Mesothelial cell of epicardium (in vitro differentiated cells): ENCODE results near the gene GRIA3. TPM values are rescaled to one million over a fixed set of nuclear protein-coding genes. Genes with fewer than 3 reads are reported as not detected.
"Not testable (repeated sequence)": the region's sequence is repeated elsewhere in the genome, so short reads cannot be mapped to it uniquely, and the experiment has no call there.

ENCODE experiments used
- DNase-seq, 2 experiments: peaks; one replicate each; pipeline ENCODE4 v3.0.0; 2021; ENCODE audit warnings: low spot score in 2 of 2; ENCODE audit not compliant: unreplicated experiment in 2 of 2
- H3K27ac Mint-ChIP-seq: 2 replicates; pipeline ENCODE4 v1.8.0; 2021; ENCODE audit warnings: mixed read lengths
- H3K27me3 Mint-ChIP-seq: 2 replicates; pipeline ENCODE4 v1.8.0; 2021; ENCODE audit warnings: low read depth, mixed read lengths
- H3K36me3 Mint-ChIP-seq: 2 replicates; pipeline ENCODE4 v1.8.0; 2021; ENCODE audit warnings: mixed read lengths
- H3K4me1 Mint-ChIP-seq: 2 replicates; pipeline ENCODE4 v1.8.0; 2021; ENCODE audit warnings: mixed read lengths
- H3K4me3 Mint-ChIP-seq: 2 replicates; pipeline ENCODE4 v1.8.0; 2021; ENCODE audit warnings: mild to moderate bottlenecking, moderate library complexity, mixed read lengths
- H3K9me3 Mint-ChIP-seq: 2 replicates; pipeline ENCODE4 v1.8.0; 2021; ENCODE audit warnings: mixed read lengths
- CTCF ChIP-seq: fragments of 200-600 bp; sonication (generic); IDR thresholded peaks from one replicate; pipeline ENCODE4 v1.5.0; 2021; ENCODE audit warnings: antibody characterized with exemption; ENCODE audit not compliant: unreplicated experiment
- total RNA-seq: library from RNA; stranded (reverse); gene quantifications from 3 replicates; pipeline ENCODE4 v1.2.1, GENCODE V29; 2021

Gene GRIA3
- total RNA-seq, 1 donor from 2014 or later: 1.9 TPM

GRCh38 chrX:123513585-123514278 is 329.7 kb downstream of the GRIA3 start:
- no peaks in the 10 kb centered on the region for H3K4me1 Mint-ChIP-seq
- no peak for DNase-seq
- no peak overlapping the region for H3K27ac Mint-ChIP-seq
- H3K36me3 Mint-ChIP-seq: peaks cover 2% of the 10 kb centered on the region
- no peak overlapping the region for H3K4me3 Mint-ChIP-seq
- H3K27me3 Mint-ChIP-seq: no peaks in the 10 kb centered on the region
- no peak for TF ChIP-seq CTCF
- H3K9me3 Mint-ChIP-seq: peaks cover 59% of the 10 kb centered on the region

GRCh38 chrX:123514279-123514640 is 330.2 kb downstream of the GRIA3 start:
- H3K4me3 Mint-ChIP-seq, H3K27me3 Mint-ChIP-seq, H3K36me3 Mint-ChIP-seq, H3K27ac Mint-ChIP-seq, DNase-seq, H3K4me1 Mint-ChIP-seq: not testable (repeated sequence)
- H3K9me3 Mint-ChIP-seq: peaks cover 62% of the 10 kb centered on the region

- H3K4me1 Mint-ChIP-seq: no peaks in the 10 kb centered on the region
- H3K36me3 Mint-ChIP-seq: peaks cover 2% of the 10 kb centered on the region
These were observed 334.7 kb downstream of the GRIA3 start for GRCh38 chrX:123518791-123519190.

GRCh38 chrX:123525123-123525725 is 341.1 kb downstream of the GRIA3 start:
- no peaks in the 10 kb centered on the region for H3K4me1 Mint-ChIP-seq
- H3K4me3 Mint-ChIP-seq: no peak overlapping the region
- no peak overlapping the region for H3K27ac Mint-ChIP-seq
- H3K27me3 Mint-ChIP-seq: no peaks in the 10 kb centered on the region
- TF ChIP-seq CTCF: no peak
- peaks cover 54% of the 10 kb centered on the region for H3K9me3 Mint-ChIP-seq
- no peak for DNase-seq
- H3K36me3 Mint-ChIP-seq: no peaks in the 10 kb centered on the region

More at GRCh38 chrX:123518791-123519190, 334.7 kb downstream of the GRIA3 start:
- peaks cover 61% of the 10 kb centered on the region for H3K9me3 Mint-ChIP-seq
- no peak overlapping the region for H3K4me3 Mint-ChIP-seq
- no peak overlapping the region for H3K27ac Mint-ChIP-seq
- no peak for DNase-seq
- TF ChIP-seq CTCF: no peak
- H3K27me3 Mint-ChIP-seq: no peaks in the 10 kb centered on the region

- H3K4me3 Mint-ChIP-seq, H3K4me1 Mint-ChIP-seq, H3K27ac Mint-ChIP-seq, DNase-seq, H3K36me3 Mint-ChIP-seq, H3K27me3 Mint-ChIP-seq: not testable (repeated sequence)
- peaks cover 64% of the 10 kb centered on the region for H3K9me3 Mint-ChIP-seq
These were observed 346.6 kb downstream of the GRIA3 start for GRCh38 chrX:123530726-123531125.
